ENCODE results near the gene ODAPH. TPM values are rescaled to one million over a fixed set of nuclear protein-coding genes. Genes with fewer than 3 reads are reported as not detected.

Gene ODAPH
- total and polyA plus RNA-seq, 2 donors (not counting 1 experiment from before 2014, with no cell fraction given), result not detected

DNA sequence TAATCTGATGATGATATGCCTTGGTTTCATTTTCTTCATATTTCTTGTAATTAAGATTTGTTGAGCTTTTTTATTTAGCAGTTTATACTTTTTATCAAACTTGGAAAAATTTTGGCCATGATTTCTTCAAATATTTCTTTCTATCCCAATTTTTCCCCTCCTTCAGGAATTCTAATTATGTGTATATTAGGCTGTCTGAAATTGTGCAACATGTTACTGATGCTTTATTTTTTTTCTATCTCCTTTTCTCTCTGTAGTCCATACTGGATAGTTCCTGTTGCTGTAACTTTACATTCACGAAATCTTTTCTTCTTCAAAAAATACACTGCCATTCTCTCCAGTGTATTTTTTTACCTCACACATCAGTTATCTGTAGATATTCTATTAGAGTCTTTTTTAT, 30.8 kb upstream of the ODAPH start:
- Histone ChIP-seq H3K36me3 (ENCODE audit: control insufficient read depth, insufficient read depth, low read length) (peaks cover 7% of the 10 kb centered on the region), H2AFZ (ENCODE audit: low read length) (no peak overlapping the region), H3K9me3 (ENCODE audit: control insufficient read depth, insufficient read depth, low read depth, low read length) (no peaks in the 10 kb centered on the region), H3K4me2 (ENCODE audit: extremely low read depth, insufficient read depth, low read length) (no peak overlapping the region), H4K20me1 (ENCODE audit: control insufficient read depth, extremely low read depth, insufficient read depth, low read length) (no peaks in the 10 kb centered on the region), H3K27ac (ENCODE audit: insufficient read depth, low read length) (no peak overlapping the region), H3K79me2 (ENCODE audit: control insufficient read depth, insufficient read depth, low read length) (no peaks in the 10 kb centered on the region), H3K4me3 (replicated peaks in 1 of 4; ENCODE audit: control extremely low read depth in 1 of 4, insufficient read depth in 1 of 4, low read depth in 3 of 4, low read length in 4 of 4) (no peak overlapping the region), H3K27me3 (ENCODE audit: control insufficient read depth, insufficient read depth, low read length) (no peaks in the 10 kb centered on the region), H3K4me1 (ENCODE audit: control insufficient read depth, extremely low read depth, insufficient read depth, low read length) (no peaks in the 10 kb centered on the region), H3K9ac (ENCODE audit: insufficient read depth, low read length) (no peak overlapping the region)
- TF ChIP-seq, protein P1, sequence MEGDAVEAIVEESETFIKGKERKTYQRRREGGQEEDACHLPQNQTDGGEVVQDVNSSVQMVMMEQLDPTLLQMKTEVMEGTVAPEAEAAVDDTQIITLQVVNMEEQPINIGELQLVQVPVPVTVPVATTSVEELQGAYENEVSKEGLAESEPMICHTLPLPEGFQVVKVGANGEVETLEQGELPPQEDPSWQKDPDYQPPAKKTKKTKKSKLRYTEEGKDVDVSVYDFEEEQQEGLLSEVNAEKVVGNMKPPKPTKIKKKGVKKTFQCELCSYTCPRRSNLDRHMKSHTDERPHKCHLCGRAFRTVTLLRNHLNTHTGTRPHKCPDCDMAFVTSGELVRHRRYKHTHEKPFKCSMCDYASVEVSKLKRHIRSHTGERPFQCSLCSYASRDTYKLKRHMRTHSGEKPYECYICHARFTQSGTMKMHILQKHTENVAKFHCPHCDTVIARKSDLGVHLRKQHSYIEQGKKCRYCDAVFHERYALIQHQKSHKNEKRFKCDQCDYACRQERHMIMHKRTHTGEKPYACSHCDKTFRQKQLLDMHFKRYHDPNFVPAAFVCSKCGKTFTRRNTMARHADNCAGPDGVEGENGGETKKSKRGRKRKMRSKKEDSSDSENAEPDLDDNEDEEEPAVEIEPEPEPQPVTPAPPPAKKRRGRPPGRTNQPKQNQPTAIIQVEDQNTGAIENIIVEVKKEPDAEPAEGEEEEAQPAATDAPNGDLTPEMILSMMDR (conservative IDR thresholded peaks at IDR 0.05 in 1 of 2, IDR thresholded peaks at IDR 0.05 in 1 of 2; ENCODE audit: low read depth in 1 of 2, low read length in 2 of 2), result no peak
- TF ChIP-seq EZH2 (IDR thresholded peaks at IDR 0.05; ENCODE audit: low read length, missing control alignments), result no peak
- no peak for DNase-seq (ENCODE audit: low read depth in 2 of 2)

- Histone ChIP-seq H4K20me1 (ENCODE audit: control insufficient read depth, extremely low read depth, insufficient read depth, low read length) (no peaks in the 10 kb centered on the region), H3K36me3 (ENCODE audit: control insufficient read depth, insufficient read depth, low read length) (peaks cover 7% of the 10 kb centered on the region), H3K4me1 (ENCODE audit: control insufficient read depth, extremely low read depth, insufficient read depth, low read length) (no peaks in the 10 kb centered on the region), H3K79me2 (ENCODE audit: control insufficient read depth, insufficient read depth, low read length) (no peaks in the 10 kb centered on the region), H3K27me3 (ENCODE audit: control insufficient read depth, insufficient read depth, low read length) (no peaks in the 10 kb centered on the region), H3K9ac (ENCODE audit: insufficient read depth, low read length) (no peak overlapping the region), H2AFZ (ENCODE audit: low read length) (no peak overlapping the region), H3K9me3 (ENCODE audit: control insufficient read depth, insufficient read depth, low read depth, low read length) (no peaks in the 10 kb centered on the region), H3K4me3 (replicated peaks in 1 of 4; ENCODE audit: control extremely low read depth in 1 of 4, insufficient read depth in 1 of 4, low read depth in 3 of 4, low read length in 4 of 4) (no peak overlapping the region), H3K4me2 (ENCODE audit: extremely low read depth, insufficient read depth, low read length) (no peak overlapping the region), H3K27ac (ENCODE audit: insufficient read depth, low read length) (no peak overlapping the region)
- TF ChIP-seq, protein P1 (conservative IDR thresholded peaks at IDR 0.05 in 1 of 2, IDR thresholded peaks at IDR 0.05 in 1 of 2; ENCODE audit: low read depth in 1 of 2, low read length in 2 of 2), result no peak
- no peak for TF ChIP-seq EZH2 (IDR thresholded peaks at IDR 0.05; ENCODE audit: low read length, missing control alignments)
- DNase-seq (ENCODE audit: low read depth in 2 of 2), result no peak
These were observed 30.0 kb upstream of the ODAPH start for GRCh38 chr4:75525910-75526309.

GRCh38 chr4:75527482-75527881, 28.4 kb upstream of the ODAPH start:
- Histone ChIP-seq H2AFZ (ENCODE audit: low read length) (no peak overlapping the region), H3K27ac (ENCODE audit: insufficient read depth, low read length) (no peak overlapping the region), H3K27me3 (ENCODE audit: control insufficient read depth, insufficient read depth, low read length) (no peaks in the 10 kb centered on the region), H4K20me1 (ENCODE audit: control insufficient read depth, extremely low read depth, insufficient read depth, low read length) (no peaks in the 10 kb centered on the region), H3K4me1 (ENCODE audit: control insufficient read depth, extremely low read depth, insufficient read depth, low read length) (no peaks in the 10 kb centered on the region), H3K4me3 (replicated peaks in 1 of 4; ENCODE audit: control extremely low read depth in 1 of 4, insufficient read depth in 1 of 4, low read depth in 3 of 4, low read length in 4 of 4) (no peak overlapping the region), H3K9ac (ENCODE audit: insufficient read depth, low read length) (no peak overlapping the region), H3K79me2 (ENCODE audit: control insufficient read depth, insufficient read depth, low read length) (no peaks in the 10 kb centered on the region), H3K9me3 (ENCODE audit: control insufficient read depth, insufficient read depth, low read depth, low read length) (no peaks in the 10 kb centered on the region), H3K4me2 (ENCODE audit: extremely low read depth, insufficient read depth, low read length) (no peak overlapping the region), H3K36me3 (ENCODE audit: control insufficient read depth, insufficient read depth, low read length) (peaks cover 7% of the 10 kb centered on the region)
- TF ChIP-seq, protein P1 (conservative IDR thresholded peaks at IDR 0.05 in 1 of 2, IDR thresholded peaks at IDR 0.05 in 1 of 2; ENCODE audit: low read depth in 1 of 2, low read length in 2 of 2), result no peak
- TF ChIP-seq EZH2 (IDR thresholded peaks at IDR 0.05; ENCODE audit: low read length, missing control alignments), result no peak
- DNase-seq (ENCODE audit: low read depth in 2 of 2), result no peak
